ENCODE measurements around the gene JMJD6.
"Not testable (repeated sequence)": the region's sequence is repeated elsewhere in the genome, so short reads cannot be mapped to it uniquely, and the experiment has no call there.

The JMJD6 gene

GRCh38 chr17:76715496-76715830, 10.9 kb downstream of the JMJD6 start:
- no peak for DNase-seq

- peak; percentile 76 for DNase-seq
These were observed 11.4 kb downstream of the JMJD6 start for GRCh38 chr17:76714822-76715495.

GRCh38 chr17:76714336-76714735, 12.1 kb downstream of the JMJD6 start:
- no peak for DNase-seq

GRCh38 chr17:76713765-76714164, 12.6 kb downstream of the JMJD6 start:
- DNase-seq, result no peak

GRCh38 chr17:76712321-76712720, 14.1 kb downstream of the JMJD6 start:
- not testable (repeated sequence) for DNase-seq

GRCh38 chr17:76710863-76711611, 15.4 kb downstream of the JMJD6 start, which contains the start of gene MXRA7:
Gene MXRA7 (minus strand): TSS chr17:76710965. CDS start chr17:76710946, 19 bp downstream.
- DNase-seq, result peak; percentile 51

GRCh38 chr17:76709951-76710862, 16.2 kb downstream of the JMJD6 start:
- not testable (repeated sequence) for DNase-seq

- DNase-seq, result no peak
These were observed 17.1 kb downstream of the JMJD6 start for GRCh38 chr17:76709077-76709950.

GRCh38 chr17:76707985-76708807, 18.2 kb downstream of the JMJD6 start:
- no peak for DNase-seq

GRCh38 chr17:76706817-76707216, 19.6 kb downstream of the JMJD6 start:
- no peak for DNase-seq

GRCh38 chr17:76704805-76705204, 21.6 kb downstream of the JMJD6 start:
- DNase-seq, result no peak

GRCh38 chr17:76702941-76703637, 23.3 kb downstream of the JMJD6 start:
- DNase-seq, result no peak

- no peak for DNase-seq
These were observed 24.3 kb downstream of the JMJD6 start for GRCh38 chr17:76702076-76702475.

- DNase-seq, result no peak
These were observed 24.9 kb downstream of the JMJD6 start for GRCh38 chr17:76701471-76701967.

GRCh38 chr17:76700617-76701470, 25.6 kb downstream of the JMJD6 start:
- DNase-seq, result no peak

- DNase-seq, result no peak
These were observed 26.2 kb downstream of the JMJD6 start for GRCh38 chr17:76700270-76700616.

GRCh38 chr17:76698466-76698977, 27.9 kb downstream of the JMJD6 start:
- DNase-seq, result not testable (repeated sequence)

GRCh38 chr17:76697702-76698465, 28.5 kb downstream of the JMJD6 start:
- DNase-seq, result no peak
